Measurements from ENCODE around the gene TPK1. TPM values are rescaled to one million over a fixed set of nuclear protein-coding genes. Genes with fewer than 3 reads are reported as not detected.

TPK1 gene
- polyA plus RNA-seq, 1 of the 3 experiments (the other 2 are of a cell fraction): 3.3 TPM

DNA sequence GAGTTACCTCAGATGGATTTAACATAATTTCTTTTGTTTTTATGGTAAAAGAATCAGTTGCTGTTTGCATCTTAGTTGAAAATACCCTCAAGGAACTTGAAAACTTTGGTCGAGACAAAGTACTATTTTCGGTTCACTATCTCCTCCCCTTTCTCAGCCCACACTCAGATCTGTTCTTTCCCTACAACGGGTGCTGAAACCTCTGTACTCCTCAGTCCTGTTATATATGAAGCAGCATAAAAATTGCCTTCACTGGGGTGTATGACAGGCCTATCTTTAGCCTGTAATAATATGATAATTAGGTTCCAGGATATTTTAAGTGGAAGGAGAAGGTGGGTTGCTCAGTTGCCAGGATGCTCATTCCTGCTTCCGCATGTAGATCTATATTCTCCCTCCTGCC lies 327.2 kb downstream of the TPK1 start:
- Histone ChIP-seq H4K20me1 (ENCODE audit: insufficient read depth) (no peaks in the 10 kb centered on the region), H3F3A (replicated peaks; ENCODE audit: insufficient read depth) (no peaks in the 10 kb centered on the region), H3K9me3 (no peaks in the 10 kb centered on the region), H3K4me2 (no peak overlapping the region), H3K4me1 (ENCODE audit: control insufficient read depth in 1 of 2, insufficient read depth in 2 of 2, low read depth in 1 of 2, low read length in 1 of 2) (no peaks in the 10 kb centered on the region), H3K4me3 (ENCODE audit: low read depth in 2 of 2, low read length in 1 of 2) (no peak overlapping the region), H3K9me2 (no peaks in the 10 kb centered on the region), H3K9ac (no peak overlapping the region), H2AFZ (ENCODE audit: low read depth) (no peak overlapping the region), H3K79me2 (ENCODE audit: insufficient read depth) (no peaks in the 10 kb centered on the region), H3K27ac (ENCODE audit: low read depth in 2 of 2, low read length in 1 of 2) (no peak overlapping the region), H3K27me3 (ENCODE audit: insufficient read depth) (no peaks in the 10 kb centered on the region), H3K36me3 (replicated peaks in 1 of 2; ENCODE audit: control insufficient read depth in 1 of 2, insufficient read depth in 2 of 2, low read length in 1 of 2) (no peaks in the 10 kb centered on the region)
- 24% methylated on average over 4 of the region's 4 CpGs for WGBS (ENCODE audit: low lambda C conversion rate)
- TF ChIP-seq FOSL2 (IDR thresholded peaks at IDR 0.05; ENCODE audit: borderline replicate concordance, low read depth) (no peak), JUND (IDR thresholded peaks at IDR 0.05) (no peak), FOXM1 (IDR thresholded peaks at IDR 0.05; ENCODE audit: low read depth) (no peak)
- TF ChIP-seq, protein P1, sequence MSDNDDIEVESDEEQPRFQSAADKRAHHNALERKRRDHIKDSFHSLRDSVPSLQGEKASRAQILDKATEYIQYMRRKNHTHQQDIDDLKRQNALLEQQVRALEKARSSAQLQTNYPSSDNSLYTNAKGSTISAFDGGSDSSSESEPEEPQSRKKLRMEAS (IDR thresholded peaks at IDR 0.05; ENCODE audit: low read depth): no peak
- TF ChIP-seq, protein P2, sequence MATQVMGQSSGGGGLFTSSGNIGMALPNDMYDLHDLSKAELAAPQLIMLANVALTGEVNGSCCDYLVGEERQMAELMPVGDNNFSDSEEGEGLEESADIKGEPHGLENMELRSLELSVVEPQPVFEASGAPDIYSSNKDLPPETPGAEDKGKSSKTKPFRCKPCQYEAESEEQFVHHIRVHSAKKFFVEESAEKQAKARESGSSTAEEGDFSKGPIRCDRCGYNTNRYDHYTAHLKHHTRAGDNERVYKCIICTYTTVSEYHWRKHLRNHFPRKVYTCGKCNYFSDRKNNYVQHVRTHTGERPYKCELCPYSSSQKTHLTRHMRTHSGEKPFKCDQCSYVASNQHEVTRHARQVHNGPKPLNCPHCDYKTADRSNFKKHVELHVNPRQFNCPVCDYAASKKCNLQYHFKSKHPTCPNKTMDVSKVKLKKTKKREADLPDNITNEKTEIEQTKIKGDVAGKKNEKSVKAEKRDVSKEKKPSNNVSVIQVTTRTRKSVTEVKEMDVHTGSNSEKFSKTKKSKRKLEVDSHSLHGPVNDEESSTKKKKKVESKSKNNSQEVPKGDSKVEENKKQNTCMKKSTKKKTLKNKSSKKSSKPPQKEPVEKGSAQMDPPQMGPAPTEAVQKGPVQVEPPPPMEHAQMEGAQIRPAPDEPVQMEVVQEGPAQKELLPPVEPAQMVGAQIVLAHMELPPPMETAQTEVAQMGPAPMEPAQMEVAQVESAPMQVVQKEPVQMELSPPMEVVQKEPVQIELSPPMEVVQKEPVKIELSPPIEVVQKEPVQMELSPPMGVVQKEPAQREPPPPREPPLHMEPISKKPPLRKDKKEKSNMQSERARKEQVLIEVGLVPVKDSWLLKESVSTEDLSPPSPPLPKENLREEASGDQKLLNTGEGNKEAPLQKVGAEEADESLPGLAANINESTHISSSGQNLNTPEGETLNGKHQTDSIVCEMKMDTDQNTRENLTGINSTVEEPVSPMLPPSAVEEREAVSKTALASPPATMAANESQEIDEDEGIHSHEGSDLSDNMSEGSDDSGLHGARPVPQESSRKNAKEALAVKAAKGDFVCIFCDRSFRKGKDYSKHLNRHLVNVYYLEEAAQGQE (IDR thresholded peaks at IDR 0.05; ENCODE audit: low read depth, low read length): no peak
- TF ChIP-seq, protein P3, sequence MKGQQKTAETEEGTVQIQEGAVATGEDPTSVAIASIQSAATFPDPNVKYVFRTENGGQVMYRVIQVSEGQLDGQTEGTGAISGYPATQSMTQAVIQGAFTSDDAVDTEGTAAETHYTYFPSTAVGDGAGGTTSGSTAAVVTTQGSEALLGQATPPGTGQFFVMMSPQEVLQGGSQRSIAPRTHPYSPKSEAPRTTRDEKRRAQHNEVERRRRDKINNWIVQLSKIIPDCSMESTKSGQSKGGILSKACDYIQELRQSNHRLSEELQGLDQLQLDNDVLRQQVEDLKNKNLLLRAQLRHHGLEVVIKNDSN (IDR thresholded peaks at IDR 0.05; ENCODE audit: borderline replicate concordance, low read depth): no peak
- POLR2A ChIA-PET: no interaction called here
- CTCF ChIA-PET: interaction anchor here (1.0 kb wide), 1 partner anchor 67 kb away, joined by 3 read pairs; no protein-coding TSS in a partner anchor
- DNase-seq: no peak

DNA sequence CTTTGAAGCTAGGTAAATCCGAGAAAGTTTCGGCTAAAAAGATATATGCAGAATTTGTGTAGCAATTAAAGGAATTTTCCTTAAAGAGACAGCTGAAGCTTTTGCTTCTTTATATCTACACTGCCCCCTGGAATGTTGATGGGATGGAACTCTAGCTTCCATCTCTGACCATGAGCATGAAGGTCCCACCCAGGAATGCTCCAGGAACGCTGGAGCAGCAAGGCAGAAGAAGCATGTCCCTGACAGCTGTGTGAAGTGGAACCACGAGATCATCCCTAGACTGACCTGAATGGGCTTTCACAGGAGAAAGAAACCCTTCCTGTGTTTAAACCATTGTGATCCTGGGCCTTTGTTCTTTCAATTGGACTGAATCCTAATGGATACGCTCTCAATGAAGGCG lies 332.6 kb downstream of the TPK1 start:
- no peaks in the 10 kb centered on the region for H3K27me3 ChIP-seq (ENCODE audit: insufficient read depth)
- no peak overlapping the region for H3K9ac ChIP-seq
- H3K9me2 ChIP-seq: no peaks in the 10 kb centered on the region
- no peak overlapping the region for H2AFZ ChIP-seq (ENCODE audit: low read depth)
- H3K4me3 ChIP-seq (ENCODE audit: low read depth in 2 of 2, low read length in 1 of 2): no peak overlapping the region
- POLR2A ChIA-PET: no interaction called here
- H3K9me3 ChIP-seq: no peaks in the 10 kb centered on the region
- no peak overlapping the region for H3K4me2 ChIP-seq
- H3K4me1 ChIP-seq (ENCODE audit: control insufficient read depth in 1 of 2, insufficient read depth in 2 of 2, low read depth in 1 of 2, low read length in 1 of 2): no peaks in the 10 kb centered on the region
- H3K27ac ChIP-seq (ENCODE audit: low read depth in 2 of 2, low read length in 1 of 2): no peak overlapping the region
- TF ChIP-seq, protein P1 (IDR thresholded peaks at IDR 0.05; ENCODE audit: low read depth): no peak
- TF ChIP-seq, protein P4, sequence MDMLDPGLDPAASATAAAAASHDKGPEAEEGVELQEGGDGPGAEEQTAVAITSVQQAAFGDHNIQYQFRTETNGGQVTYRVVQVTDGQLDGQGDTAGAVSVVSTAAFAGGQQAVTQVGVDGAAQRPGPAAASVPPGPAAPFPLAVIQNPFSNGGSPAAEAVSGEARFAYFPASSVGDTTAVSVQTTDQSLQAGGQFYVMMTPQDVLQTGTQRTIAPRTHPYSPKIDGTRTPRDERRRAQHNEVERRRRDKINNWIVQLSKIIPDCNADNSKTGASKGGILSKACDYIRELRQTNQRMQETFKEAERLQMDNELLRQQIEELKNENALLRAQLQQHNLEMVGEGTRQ (IDR thresholded peaks at IDR 0.05; ENCODE audit: borderline replicate concordance, low read depth, low read length): no peak
- TF ChIP-seq EZH2phosphoT487 (IDR thresholded peaks at IDR 0.05; ENCODE audit: borderline replicate concordance, low read depth) (no peak), NRF1 (IDR thresholded peaks at IDR 0.05; ENCODE audit: low read depth, low read length) (no peak), RAD21 (IDR thresholded peaks at IDR 0.05; ENCODE audit: low read length) (no peak), SIN3A (IDR thresholded peaks at IDR 0.05; ENCODE audit: borderline replicate concordance, low read depth, low read length) (no peak), FOXM1 (IDR thresholded peaks at IDR 0.05; ENCODE audit: low read depth) (no peak), JUND (IDR thresholded peaks at IDR 0.05) (no peak), TAF1 (IDR thresholded peaks at IDR 0.05; ENCODE audit: borderline replicate concordance, low read depth, low read length) (no peak), TEAD4 (IDR thresholded peaks at IDR 0.05; ENCODE audit: borderline replicate concordance, insufficient read depth) (no peak), RXRA (IDR thresholded peaks at IDR 0.05; ENCODE audit: borderline replicate concordance, low read depth) (no peak), EP300 (IDR thresholded peaks at IDR 0.05; ENCODE audit: borderline replicate concordance in 1 of 2, low read depth in 1 of 2, low read length in 1 of 2) (no peak), FOSL2 (IDR thresholded peaks at IDR 0.05; ENCODE audit: borderline replicate concordance, low read depth) (no peak)
- TF ChIP-seq, protein P5, sequence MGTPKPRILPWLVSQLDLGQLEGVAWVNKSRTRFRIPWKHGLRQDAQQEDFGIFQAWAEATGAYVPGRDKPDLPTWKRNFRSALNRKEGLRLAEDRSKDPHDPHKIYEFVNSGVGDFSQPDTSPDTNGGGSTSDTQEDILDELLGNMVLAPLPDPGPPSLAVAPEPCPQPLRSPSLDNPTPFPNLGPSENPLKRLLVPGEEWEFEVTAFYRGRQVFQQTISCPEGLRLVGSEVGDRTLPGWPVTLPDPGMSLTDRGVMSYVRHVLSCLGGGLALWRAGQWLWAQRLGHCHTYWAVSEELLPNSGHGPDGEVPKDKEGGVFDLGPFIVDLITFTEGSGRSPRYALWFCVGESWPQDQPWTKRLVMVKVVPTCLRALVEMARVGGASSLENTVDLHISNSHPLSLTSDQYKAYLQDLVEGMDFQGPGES (IDR thresholded peaks at IDR 0.05; ENCODE audit: low read depth, low read length): no peak
- TF ChIP-seq, protein P6, sequence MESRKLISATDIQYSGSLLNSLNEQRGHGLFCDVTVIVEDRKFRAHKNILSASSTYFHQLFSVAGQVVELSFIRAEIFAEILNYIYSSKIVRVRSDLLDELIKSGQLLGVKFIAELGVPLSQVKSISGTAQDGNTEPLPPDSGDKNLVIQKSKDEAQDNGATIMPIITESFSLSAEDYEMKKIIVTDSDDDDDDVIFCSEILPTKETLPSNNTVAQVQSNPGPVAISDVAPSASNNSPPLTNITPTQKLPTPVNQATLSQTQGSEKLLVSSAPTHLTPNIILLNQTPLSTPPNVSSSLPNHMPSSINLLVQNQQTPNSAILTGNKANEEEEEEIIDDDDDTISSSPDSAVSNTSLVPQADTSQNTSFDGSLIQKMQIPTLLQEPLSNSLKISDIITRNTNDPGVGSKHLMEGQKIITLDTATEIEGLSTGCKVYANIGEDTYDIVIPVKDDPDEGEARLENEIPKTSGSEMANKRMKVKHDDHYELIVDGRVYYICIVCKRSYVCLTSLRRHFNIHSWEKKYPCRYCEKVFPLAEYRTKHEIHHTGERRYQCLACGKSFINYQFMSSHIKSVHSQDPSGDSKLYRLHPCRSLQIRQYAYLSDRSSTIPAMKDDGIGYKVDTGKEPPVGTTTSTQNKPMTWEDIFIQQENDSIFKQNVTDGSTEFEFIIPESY (IDR thresholded peaks at IDR 0.05; ENCODE audit: borderline replicate concordance, low read depth): no peak
- 26% methylated on average over 6 of the region's 6 CpGs for WGBS (ENCODE audit: low lambda C conversion rate)
- no peaks in the 10 kb centered on the region for H3K79me2 ChIP-seq (ENCODE audit: insufficient read depth)
- H4K20me1 ChIP-seq (ENCODE audit: insufficient read depth): no peaks in the 10 kb centered on the region
- no peak for DNase-seq
- H3K36me3 ChIP-seq (replicated peaks in 1 of 2; ENCODE audit: control insufficient read depth in 1 of 2, insufficient read depth in 2 of 2, low read length in 1 of 2): no peaks in the 10 kb centered on the region
- CTCF ChIA-PET: interaction anchor here (1.3 kb wide), 1 partner anchor 19 kb away, joined by 3 read pairs; no protein-coding TSS in a partner anchor
- H3F3A ChIP-seq (replicated peaks; ENCODE audit: insufficient read depth): no peaks in the 10 kb centered on the region
